K562 (cell line): ENCODE measurements around the gene DDX39A.

ENCODE experiments used
- SIX5 ChIP-seq, 2 experiments: IDR thresholded peaks; 2 replicates each; pipeline ENCODE4 v1.6.1; 2011; ENCODE audit warnings: low read length in 2 of 2, borderline replicate concordance in 1 of 2, low read depth in 1 of 2, mild to moderate bottlenecking in 1 of 2, moderate library complexity in 1 of 2; ENCODE audit not compliant: insufficient read depth in 1 of 2
- ZNF75A ChIP-seq: fragments of 450-650 bp; formaldehyde crosslinking; IDR thresholded peaks from 2 replicates; pipeline ENCODE4 v1.4.0; 2020; ENCODE audit warnings: mild to moderate bottlenecking
- ZNF79 ChIP-seq: fragments of 250-450 bp; sonication (Bioruptor Pico); IDR thresholded peaks from 2 replicates; pipeline ENCODE4 v1.4.0; 2020; ENCODE audit warnings: low read depth, mild to moderate bottlenecking, moderate library complexity
- TF ChIP-seq, protein P1 (sequence below): fragments of 450-650 bp; formaldehyde crosslinking; IDR thresholded peaks from 2 replicates; pipeline ENCODE4 v1.4.0; 2022; ENCODE audit warnings: mild to moderate bottlenecking, moderate library complexity
- TF ChIP-seq, protein P2 (sequence below): sonication (generic); formaldehyde crosslinking; IDR thresholded peaks from 2 replicates; pipeline ENCODE4 v1.9.0; 2022; ENCODE audit warnings: mild to moderate bottlenecking, missing genetic modification reagents

DNA sequence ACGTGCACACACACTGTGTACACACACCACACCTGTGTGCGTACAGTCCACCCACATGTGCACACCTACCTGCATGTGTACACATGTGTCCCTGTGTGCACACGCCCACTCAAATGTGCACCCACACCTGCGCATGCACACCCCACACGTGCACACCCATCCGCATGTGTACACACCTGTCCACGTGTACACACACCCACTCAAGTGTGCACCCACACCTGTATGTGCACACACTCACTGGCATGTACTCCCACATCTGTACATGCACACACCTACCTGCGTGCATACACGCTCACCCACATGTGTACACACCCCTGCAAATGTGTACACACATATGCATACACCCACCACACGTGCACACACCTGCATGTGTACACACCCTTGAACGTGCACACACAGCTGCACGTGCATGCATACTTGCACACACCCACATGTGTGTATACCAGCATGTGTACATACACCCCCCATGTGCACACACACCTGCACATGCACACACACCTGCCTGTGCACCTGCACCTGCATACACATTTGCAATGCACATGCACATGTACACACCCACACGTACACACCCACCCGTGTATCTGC, 24.6 kb upstream of the DDX39A start:
- TF ChIP-seq, protein P1, sequence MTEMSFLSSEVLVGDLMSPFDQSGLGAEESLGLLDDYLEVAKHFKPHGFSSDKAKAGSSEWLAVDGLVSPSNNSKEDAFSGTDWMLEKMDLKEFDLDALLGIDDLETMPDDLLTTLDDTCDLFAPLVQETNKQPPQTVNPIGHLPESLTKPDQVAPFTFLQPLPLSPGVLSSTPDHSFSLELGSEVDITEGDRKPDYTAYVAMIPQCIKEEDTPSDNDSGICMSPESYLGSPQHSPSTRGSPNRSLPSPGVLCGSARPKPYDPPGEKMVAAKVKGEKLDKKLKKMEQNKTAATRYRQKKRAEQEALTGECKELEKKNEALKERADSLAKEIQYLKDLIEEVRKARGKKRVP (CRISPR knock-in tag) = no peak
- no peak for TF ChIP-seq ZNF75A
- TF ChIP-seq ZNF79 (CRISPR knock-in tag) = no peak
- TF ChIP-seq SIX5 (IDR thresholded peaks at IDR 0.05; ENCODE audit: borderline replicate concordance in 1 of 2, insufficient read depth in 1 of 2, low read depth in 1 of 2, low read length in 2 of 2) = no peak
- TF ChIP-seq, protein P2, sequence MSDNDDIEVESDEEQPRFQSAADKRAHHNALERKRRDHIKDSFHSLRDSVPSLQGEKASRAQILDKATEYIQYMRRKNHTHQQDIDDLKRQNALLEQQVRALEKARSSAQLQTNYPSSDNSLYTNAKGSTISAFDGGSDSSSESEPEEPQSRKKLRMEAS (CRISPR knock-in tag) = peak; percentile 49; the same call in 1 of the 2 replicates
